SK-N-SH treated with all-trans-retinoic acid at 6 μM for 48 hours (cell line): Measurements from ENCODE around the gene HSPB2.
A peak's percentile ranks its signal among the peaks of the same experiment; 100 is the strongest.
"Not testable (repeated sequence)": the region's sequence is repeated elsewhere in the genome, so short reads cannot be mapped to it uniquely, and the experiment has no call there.

Experiments
- ATAC-seq: fragments of 200-7000 bp; cut with Tn5 transposase; 3 replicates; pipeline ENCODE4 v1.9.1; 2020; ENCODE audit warnings: mild to moderate bottlenecking, moderate library complexity
- ARNTL ChIP-seq: fragments of 450-650 bp; formaldehyde crosslinking; IDR thresholded peaks from 2 replicates; pipeline ENCODE4 v1.5.0; 2020; ENCODE audit warnings: low read depth, mild to moderate bottlenecking, moderate library complexity, borderline replicate concordance
- CSDC2 ChIP-seq: fragments of 250-450 bp; sonication (Bioruptor Pico); IDR thresholded peaks from 2 replicates; pipeline ENCODE4 v1.5.0; 2020; ENCODE audit warnings: mild to moderate bottlenecking, moderate library complexity
- ESRRG ChIP-seq: fragments of 250-450 bp; sonication (Bioruptor Pico); IDR thresholded peaks from 2 replicates; pipeline ENCODE4 v1.6.1; 2021; ENCODE audit warnings: mild to moderate bottlenecking
- GLIS3 ChIP-seq: fragments of 250-450 bp; sonication (Bioruptor Pico); IDR thresholded peaks from 2 replicates; pipeline ENCODE4 v1.5.0; 2020; ENCODE audit warnings: mild to moderate bottlenecking, moderate library complexity
- PPARA ChIP-seq: fragments of 250-450 bp; sonication (Bioruptor Pico); IDR thresholded peaks from 2 replicates; pipeline ENCODE4 v1.5.0; 2020; ENCODE audit warnings: mild to moderate bottlenecking, borderline replicate concordance
- RARB ChIP-seq: fragments of 250-450 bp; sonication (Bioruptor Pico); IDR thresholded peaks from 2 replicates; pipeline ENCODE4 v1.8.0; 2021; ENCODE audit warnings: mild to moderate bottlenecking, moderate library complexity
- SNAI2 ChIP-seq: fragments of 250-450 bp; sonication (Bioruptor Pico); IDR thresholded peaks from 2 replicates; pipeline ENCODE4 v1.5.0; 2020; ENCODE audit warnings: mild to moderate bottlenecking, moderate library complexity
- TCF4 ChIP-seq: fragments of 250-450 bp; sonication (Bioruptor Pico); IDR thresholded peaks from 2 replicates; pipeline ENCODE4 v1.8.0; 2021; ENCODE audit warnings: mild to moderate bottlenecking, moderate library complexity, borderline replicate concordance
- TOX ChIP-seq: fragments of 250-450 bp; sonication (Bioruptor Pico); IDR thresholded peaks from 2 replicates; pipeline ENCODE4 v1.8.0; 2021; ENCODE audit warnings: mild to moderate bottlenecking, moderate library complexity, borderline replicate concordance
- ZC3H10 ChIP-seq: fragments of 250-450 bp; sonication (Bioruptor Pico); IDR thresholded peaks from 2 replicates; pipeline ENCODE4 v1.5.1; 2021; ENCODE audit warnings: mild to moderate bottlenecking, moderate library complexity
- ZFP30 ChIP-seq: fragments of 450-650 bp; formaldehyde crosslinking; IDR thresholded peaks from 2 replicates; pipeline ENCODE4 v1.5.0; 2022; ENCODE audit warnings: mild to moderate bottlenecking, moderate library complexity
- ZNF8 ChIP-seq: fragments of 450-650 bp; formaldehyde crosslinking; IDR thresholded peaks from 2 replicates; pipeline ENCODE4 v1.5.0; 2020; ENCODE audit warnings: mild to moderate bottlenecking, moderate library complexity
- TF ChIP-seq, protein P1 (sequence below): fragments of 250-450 bp; sonication (Bioruptor Pico); IDR thresholded peaks from 2 replicates; pipeline ENCODE4 v1.5.1; 2020; ENCODE audit warnings: low read depth, mild to moderate bottlenecking, moderate library complexity
- TF ChIP-seq, protein P2 (sequence below): fragments of 250-450 bp; sonication (Bioruptor Pico); IDR thresholded peaks from 2 replicates; pipeline ENCODE4 v1.8.0; 2020; ENCODE audit warnings: mild to moderate bottlenecking, moderate library complexity, borderline replicate concordance
- TF ChIP-seq, protein P3 (sequence below): fragments of 250-450 bp; sonication (Bioruptor Pico); IDR thresholded peaks from 2 replicates; pipeline ENCODE4 v1.5.0; 2020; ENCODE audit warnings: mild to moderate bottlenecking, moderate library complexity

The HSPB2 gene

DNA sequence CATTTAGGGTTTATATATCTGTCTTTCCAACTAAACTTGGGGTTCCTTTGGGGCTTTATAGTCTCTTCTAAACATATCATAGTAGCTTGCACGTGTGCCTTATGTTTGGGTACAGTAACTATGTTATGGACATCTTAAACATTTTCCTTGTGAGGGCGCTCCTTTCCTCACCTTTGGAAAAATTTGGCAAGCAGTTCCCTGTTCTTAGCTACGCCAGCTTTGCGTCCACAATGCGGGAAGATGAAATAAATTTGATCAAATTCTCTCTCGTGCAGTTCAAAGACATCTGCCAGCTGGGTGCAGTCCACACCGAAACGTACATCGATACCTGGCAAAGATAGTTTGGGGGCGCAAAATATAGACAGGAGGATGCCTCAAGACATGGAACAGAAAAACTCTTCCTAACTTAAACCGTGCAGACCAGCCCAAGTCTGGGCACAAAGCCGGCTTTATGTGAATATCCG is 34.1 kb upstream of the HSPB2 start:
- TF ChIP-seq ESRRG (CRISPR knock-in tag) (no peak), RARB (CRISPR knock-in tag) (no peak), PPARA (CRISPR knock-in tag) (no peak), TCF4 (CRISPR knock-in tag) (0 out of 2 replicates have a peak, but pooled peaks have one; percentile 11), ZC3H10 (no peak)
- TF ChIP-seq, protein P1, sequence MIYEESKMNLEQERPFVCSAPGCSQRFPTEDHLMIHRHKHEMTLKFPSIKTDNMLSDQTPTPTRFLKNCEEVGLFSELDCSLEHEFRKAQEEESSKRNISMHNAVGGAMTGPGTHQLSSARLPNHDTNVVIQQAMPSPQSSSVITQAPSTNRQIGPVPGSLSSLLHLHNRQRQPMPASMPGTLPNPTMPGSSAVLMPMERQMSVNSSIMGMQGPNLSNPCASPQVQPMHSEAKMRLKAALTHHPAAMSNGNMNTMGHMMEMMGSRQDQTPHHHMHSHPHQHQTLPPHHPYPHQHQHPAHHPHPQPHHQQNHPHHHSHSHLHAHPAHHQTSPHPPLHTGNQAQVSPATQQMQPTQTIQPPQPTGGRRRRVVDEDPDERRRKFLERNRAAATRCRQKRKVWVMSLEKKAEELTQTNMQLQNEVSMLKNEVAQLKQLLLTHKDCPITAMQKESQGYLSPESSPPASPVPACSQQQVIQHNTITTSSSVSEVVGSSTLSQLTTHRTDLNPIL (CRISPR knock-in tag), result no peak
- TF ChIP-seq, protein P2, sequence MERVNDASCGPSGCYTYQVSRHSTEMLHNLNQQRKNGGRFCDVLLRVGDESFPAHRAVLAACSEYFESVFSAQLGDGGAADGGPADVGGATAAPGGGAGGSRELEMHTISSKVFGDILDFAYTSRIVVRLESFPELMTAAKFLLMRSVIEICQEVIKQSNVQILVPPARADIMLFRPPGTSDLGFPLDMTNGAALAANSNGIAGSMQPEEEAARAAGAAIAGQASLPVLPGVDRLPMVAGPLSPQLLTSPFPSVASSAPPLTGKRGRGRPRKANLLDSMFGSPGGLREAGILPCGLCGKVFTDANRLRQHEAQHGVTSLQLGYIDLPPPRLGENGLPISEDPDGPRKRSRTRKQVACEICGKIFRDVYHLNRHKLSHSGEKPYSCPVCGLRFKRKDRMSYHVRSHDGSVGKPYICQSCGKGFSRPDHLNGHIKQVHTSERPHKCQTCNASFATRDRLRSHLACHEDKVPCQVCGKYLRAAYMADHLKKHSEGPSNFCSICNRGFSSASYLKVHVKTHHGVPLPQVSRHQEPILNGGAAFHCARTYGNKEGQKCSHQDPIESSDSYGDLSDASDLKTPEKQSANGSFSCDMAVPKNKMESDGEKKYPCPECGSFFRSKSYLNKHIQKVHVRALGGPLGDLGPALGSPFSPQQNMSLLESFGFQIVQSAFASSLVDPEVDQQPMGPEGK, result no peak
- ATAC-seq, result peak; percentile 24

DNA sequence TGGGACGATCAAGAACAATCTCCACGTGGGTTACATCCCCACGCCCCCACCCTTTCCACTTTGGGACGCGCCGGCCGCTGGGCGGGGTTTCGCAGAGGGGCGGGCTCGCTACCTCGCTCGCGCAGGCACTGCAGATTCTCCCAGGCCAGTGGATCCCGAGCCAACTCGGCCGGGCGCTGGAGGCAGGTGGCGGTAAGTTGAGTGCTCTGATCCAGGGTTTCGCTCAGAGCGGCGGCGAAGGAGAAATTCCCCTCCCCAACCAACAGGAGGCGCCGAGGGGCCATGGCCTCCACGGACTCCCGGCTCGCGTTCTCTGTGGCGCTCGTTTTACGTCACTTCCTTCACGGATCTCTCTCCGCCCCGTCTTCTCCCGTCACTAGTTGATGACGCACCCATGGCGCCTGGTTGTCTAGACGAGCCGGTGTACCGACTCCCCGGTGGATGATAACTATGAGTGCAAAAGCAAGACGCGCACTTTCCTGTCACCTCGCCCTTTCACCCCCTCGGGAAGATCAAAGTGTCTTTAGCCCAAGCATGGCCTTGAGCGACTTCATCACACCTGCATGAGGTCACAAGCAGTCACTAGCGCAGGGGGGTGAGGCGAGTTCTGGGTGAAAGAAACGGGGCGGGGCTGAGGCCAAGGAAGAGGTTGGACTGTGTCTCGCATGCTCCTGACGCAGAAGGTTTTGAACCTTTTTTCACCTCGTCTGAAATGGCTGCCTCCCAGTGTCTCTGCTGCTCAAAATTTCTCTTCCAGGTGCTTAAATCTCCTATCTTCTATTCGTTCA is 33.5 kb upstream of the HSPB2 start, which contains the start of the genes CFAP68 and FDXACB1:
Gene CFAP68 (plus strand): TSS at position 693 of the 788 bp plus-strand sequence. CDS start 20 bp downstream, at position 713.
Gene FDXACB1 (minus strand): TSS at position 317 of the 788 bp plus-strand sequence. CDS start 33 bp downstream, at position 284.
- ATAC-seq, result peak; percentile 93
- TF ChIP-seq, protein P2, result no peak
- TF ChIP-seq ZFP30 (CRISPR knock-in tag) (no peak), ARNTL (CRISPR knock-in tag) (no peak), SNAI2 (CRISPR knock-in tag) (no peak), ZNF8 (CRISPR knock-in tag) (no peak), CSDC2 (no peak), ZC3H10 (no peak), GLIS3 (no peak)

DNA sequence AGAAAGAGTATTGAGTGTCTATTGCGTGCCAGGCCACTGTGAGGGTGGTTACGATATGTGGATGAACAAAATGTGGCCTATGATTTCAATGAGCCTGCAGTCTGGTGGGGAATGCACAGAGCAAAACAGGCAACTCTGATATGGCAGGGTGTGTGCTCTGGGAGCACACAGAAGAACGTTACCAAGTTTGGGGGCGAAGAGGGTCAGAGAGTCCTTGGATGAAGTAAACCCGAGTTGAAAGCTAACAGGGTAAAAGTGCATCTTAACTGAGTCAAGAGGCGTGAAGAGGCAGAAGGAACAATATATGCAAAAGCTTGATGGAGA is 32.9 kb upstream of the HSPB2 start:
- TF ChIP-seq, protein P3, sequence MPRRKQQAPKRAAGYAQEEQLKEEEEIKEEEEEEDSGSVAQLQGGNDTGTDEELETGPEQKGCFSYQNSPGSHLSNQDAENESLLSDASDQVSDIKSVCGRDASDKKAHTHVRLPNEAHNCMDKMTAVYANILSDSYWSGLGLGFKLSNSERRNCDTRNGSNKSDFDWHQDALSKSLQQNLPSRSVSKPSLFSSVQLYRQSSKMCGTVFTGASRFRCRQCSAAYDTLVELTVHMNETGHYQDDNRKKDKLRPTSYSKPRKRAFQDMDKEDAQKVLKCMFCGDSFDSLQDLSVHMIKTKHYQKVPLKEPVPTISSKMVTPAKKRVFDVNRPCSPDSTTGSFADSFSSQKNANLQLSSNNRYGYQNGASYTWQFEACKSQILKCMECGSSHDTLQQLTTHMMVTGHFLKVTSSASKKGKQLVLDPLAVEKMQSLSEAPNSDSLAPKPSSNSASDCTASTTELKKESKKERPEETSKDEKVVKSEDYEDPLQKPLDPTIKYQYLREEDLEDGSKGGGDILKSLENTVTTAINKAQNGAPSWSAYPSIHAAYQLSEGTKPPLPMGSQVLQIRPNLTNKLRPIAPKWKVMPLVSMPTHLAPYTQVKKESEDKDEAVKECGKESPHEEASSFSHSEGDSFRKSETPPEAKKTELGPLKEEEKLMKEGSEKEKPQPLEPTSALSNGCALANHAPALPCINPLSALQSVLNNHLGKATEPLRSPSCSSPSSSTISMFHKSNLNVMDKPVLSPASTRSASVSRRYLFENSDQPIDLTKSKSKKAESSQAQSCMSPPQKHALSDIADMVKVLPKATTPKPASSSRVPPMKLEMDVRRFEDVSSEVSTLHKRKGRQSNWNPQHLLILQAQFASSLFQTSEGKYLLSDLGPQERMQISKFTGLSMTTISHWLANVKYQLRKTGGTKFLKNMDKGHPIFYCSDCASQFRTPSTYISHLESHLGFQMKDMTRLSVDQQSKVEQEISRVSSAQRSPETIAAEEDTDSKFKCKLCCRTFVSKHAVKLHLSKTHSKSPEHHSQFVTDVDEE, result 0 out of 2 replicates have a peak, but pooled peaks have one; percentile 12
- TF ChIP-seq TOX, result no peak
- TF ChIP-seq, protein P2, result no peak
- peak; percentile 1; the same call in 1 of the 3 replicates for ATAC-seq

DNA sequence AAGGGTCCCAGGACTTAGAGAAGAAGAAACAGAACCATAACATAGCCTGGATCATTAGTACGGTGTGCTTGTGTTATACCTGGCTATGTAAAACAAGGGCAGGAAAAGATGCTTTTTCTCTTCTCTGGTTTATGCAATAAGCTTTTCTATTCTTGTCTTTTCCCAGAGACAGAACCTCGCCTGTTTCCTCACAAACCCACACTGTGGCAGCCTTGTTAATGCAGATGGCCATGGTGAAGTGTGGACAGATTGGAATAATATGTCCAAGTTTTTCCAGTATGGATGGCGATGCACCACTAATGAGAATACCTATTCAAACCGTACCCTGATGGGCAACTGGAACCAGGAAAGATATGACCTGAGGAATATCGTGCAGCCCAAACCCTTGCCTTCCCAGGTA is 30.3 kb upstream of the HSPB2 start:
- no peak for ATAC-seq
- no peak for TF ChIP-seq CSDC2
- TF ChIP-seq, all 23 proteins: peak for 0

DNA sequence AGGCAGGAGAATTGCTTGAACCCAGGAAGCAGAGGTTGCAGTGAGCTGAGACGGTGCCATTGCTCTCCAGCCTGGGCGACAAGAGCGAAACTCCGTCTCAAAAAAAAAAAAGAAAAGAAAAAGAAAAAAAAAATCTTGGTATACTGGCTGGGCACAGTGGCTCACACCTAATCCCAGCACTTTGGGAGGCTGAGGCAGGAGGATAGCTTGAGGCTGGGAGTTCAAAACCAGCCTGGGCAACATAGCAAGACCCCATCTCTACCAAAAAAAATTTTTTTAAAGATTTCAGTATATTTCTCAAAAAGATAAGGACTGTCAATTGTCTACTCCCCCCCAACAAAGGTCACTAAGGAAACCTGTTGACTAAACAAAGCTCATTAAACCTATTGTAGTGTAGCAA is 27.5 kb upstream of the HSPB2 start:
- ATAC-seq, result not testable (repeated sequence)
